Measurements from ENCODE around the gene TPCN2.
A peak's percentile ranks its signal among the peaks of the same experiment; 100 is the strongest.

The TPCN2 gene

GRCh38 chr11:69087133-69087524 is 38.4 kb downstream of the TPCN2 start:
- Histone ChIP-seq H3K27me3 (replicated peaks) (no peaks in the 10 kb centered on the region), H3K27ac (no peak overlapping the region), H3K36me3 (replicated peaks) (peaks cover 3% of the 10 kb centered on the region), H3K4me3 (ENCODE audit: low read depth, low read length) (no peak overlapping the region)
- DNase-seq = no peak
- in situ Hi-C loops (cut with HindIII; ENCODE audit: low pct_ligation_motif_present, low sequenced_read_pairs) = no loop called here
- no peak for TF ChIP-seq CTCF (IDR thresholded peaks at IDR 0.05; ENCODE audit: low read depth, low read length, missing control alignments)

GRCh38 chr11:69087811-69088210 is 39.1 kb downstream of the TPCN2 start:
- H3K27me3 ChIP-seq (replicated peaks) = no peaks in the 10 kb centered on the region
- H3K36me3 ChIP-seq (replicated peaks) = peaks cover 3% of the 10 kb centered on the region
- H3K4me3 ChIP-seq (ENCODE audit: low read depth, low read length) = no peak overlapping the region
- no peak for DNase-seq
- no peak overlapping the region for H3K27ac ChIP-seq
- TF ChIP-seq CTCF (IDR thresholded peaks at IDR 0.05; ENCODE audit: low read depth, low read length, missing control alignments) = no peak
- in situ Hi-C loops (cut with HindIII; ENCODE audit: low pct_ligation_motif_present, low sequenced_read_pairs) = no loop called here

GRCh38 chr11:69088676-69089146 is 40.0 kb downstream of the TPCN2 start:
- TF ChIP-seq CTCF (IDR thresholded peaks at IDR 0.05; ENCODE audit: low read depth, low read length, missing control alignments) = peak; percentile 87
- Histone ChIP-seq H3K27me3 (replicated peaks) (no peaks in the 10 kb centered on the region), H3K27ac (no peak overlapping the region), H3K4me3 (ENCODE audit: low read depth, low read length) (peak overlapping the region; percentile 15), H3K36me3 (replicated peaks) (peaks cover 3% of the 10 kb centered on the region)
- DNase-seq = peak; percentile 62
- in situ Hi-C loops (cut with HindIII; ENCODE audit: low pct_ligation_motif_present, low sequenced_read_pairs) = no loop called here

- peak; percentile 75 for DNase-seq
Measured at GRCh38 chr11:69089258-69089657, 40.5 kb downstream of the TPCN2 start.

GRCh38 chr11:69091638-69092165 is 43.0 kb downstream of the TPCN2 start:
- Histone ChIP-seq H3K36me3 (replicated peaks) (peaks cover 3% of the 10 kb centered on the region), H3K27me3 (replicated peaks) (no peaks in the 10 kb centered on the region), H3K27ac (no peak overlapping the region), H3K4me3 (ENCODE audit: low read depth, low read length) (no peak overlapping the region)
- TF ChIP-seq CTCF (IDR thresholded peaks at IDR 0.05; ENCODE audit: low read depth, low read length, missing control alignments) = no peak
- no peak for DNase-seq
- in situ Hi-C loops (cut with HindIII; ENCODE audit: low pct_ligation_motif_present, low sequenced_read_pairs) = no loop called here

More at GRCh38 chr11:69089258-69089657, 40.5 kb downstream of the TPCN2 start:
- Histone ChIP-seq H3K4me3 (ENCODE audit: low read depth, low read length) (no peak overlapping the region), H3K27me3 (replicated peaks) (no peaks in the 10 kb centered on the region), H3K36me3 (replicated peaks) (peaks cover 3% of the 10 kb centered on the region), H3K27ac (no peak overlapping the region)
- TF ChIP-seq CTCF (IDR thresholded peaks at IDR 0.05; ENCODE audit: low read depth, low read length, missing control alignments) = peak; percentile 28
- in situ Hi-C loops (cut with HindIII; ENCODE audit: low pct_ligation_motif_present, low sequenced_read_pairs) = no loop called here

GRCh38 chr11:69092263-69092662 is 43.5 kb downstream of the TPCN2 start:
- H3K27ac ChIP-seq = no peak overlapping the region
- no peak overlapping the region for H3K4me3 ChIP-seq (ENCODE audit: low read depth, low read length)
- peaks cover 3% of the 10 kb centered on the region for H3K36me3 ChIP-seq (replicated peaks)
- in situ Hi-C loops (cut with HindIII; ENCODE audit: low pct_ligation_motif_present, low sequenced_read_pairs) = no loop called here
- H3K27me3 ChIP-seq (replicated peaks) = no peaks in the 10 kb centered on the region
- no peak for DNase-seq
- no peak for TF ChIP-seq CTCF (IDR thresholded peaks at IDR 0.05; ENCODE audit: low read depth, low read length, missing control alignments)
